ENCODE results near the gene HLA-B.

The HLA-B gene

DNA sequence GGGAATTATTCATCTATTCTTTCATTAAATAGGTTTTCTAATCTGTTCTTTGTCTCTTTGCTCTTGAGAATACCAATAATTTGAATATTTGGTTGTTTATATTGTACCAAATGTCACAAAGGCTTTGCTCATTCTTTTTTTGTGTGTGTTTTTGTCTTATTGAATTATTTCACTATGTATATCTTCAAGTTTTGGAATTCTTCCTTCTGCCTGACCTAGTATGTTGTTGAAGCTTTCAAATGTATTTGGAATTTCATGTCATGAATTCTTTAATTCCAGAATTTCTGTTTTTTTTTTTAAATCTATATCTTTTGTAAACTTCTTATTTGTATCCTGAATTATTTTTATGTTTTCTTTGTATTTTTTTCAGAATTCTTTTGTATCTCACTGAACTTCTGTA, 16.8 kb downstream of the HLA-B start:
- Histone ChIP-seq H3K36me3 (no peaks in the 10 kb centered on the region), H3K4me1 (no peaks in the 10 kb centered on the region), H3K27ac (no peak overlapping the region), H3K9me3 (peaks cover 0 to 14% (median 7%) of the 10 kb centered on the region in 3 donors), H3K27me3 (no peaks in the 10 kb centered on the region), H3K4me3 (no peak overlapping the region)
- intact Hi-C loops (cut with DNase I; ENCODE audit: low total_unique reads): no loop called here
- TF ChIP-seq, protein P1, sequence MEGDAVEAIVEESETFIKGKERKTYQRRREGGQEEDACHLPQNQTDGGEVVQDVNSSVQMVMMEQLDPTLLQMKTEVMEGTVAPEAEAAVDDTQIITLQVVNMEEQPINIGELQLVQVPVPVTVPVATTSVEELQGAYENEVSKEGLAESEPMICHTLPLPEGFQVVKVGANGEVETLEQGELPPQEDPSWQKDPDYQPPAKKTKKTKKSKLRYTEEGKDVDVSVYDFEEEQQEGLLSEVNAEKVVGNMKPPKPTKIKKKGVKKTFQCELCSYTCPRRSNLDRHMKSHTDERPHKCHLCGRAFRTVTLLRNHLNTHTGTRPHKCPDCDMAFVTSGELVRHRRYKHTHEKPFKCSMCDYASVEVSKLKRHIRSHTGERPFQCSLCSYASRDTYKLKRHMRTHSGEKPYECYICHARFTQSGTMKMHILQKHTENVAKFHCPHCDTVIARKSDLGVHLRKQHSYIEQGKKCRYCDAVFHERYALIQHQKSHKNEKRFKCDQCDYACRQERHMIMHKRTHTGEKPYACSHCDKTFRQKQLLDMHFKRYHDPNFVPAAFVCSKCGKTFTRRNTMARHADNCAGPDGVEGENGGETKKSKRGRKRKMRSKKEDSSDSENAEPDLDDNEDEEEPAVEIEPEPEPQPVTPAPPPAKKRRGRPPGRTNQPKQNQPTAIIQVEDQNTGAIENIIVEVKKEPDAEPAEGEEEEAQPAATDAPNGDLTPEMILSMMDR (IDR thresholded peaks at IDR 0.05): no peak
- DNase-seq: no peak

GRCh38 chr6:31339210-31339609, 17.8 kb downstream of the HLA-B start:
- H3K36me3 ChIP-seq: no peaks in the 10 kb centered on the region
- H3K4me3 ChIP-seq: no peak overlapping the region
- H3K27ac ChIP-seq: no peak overlapping the region
- no peak for DNase-seq
- H3K27me3 ChIP-seq: no peaks in the 10 kb centered on the region
- TF ChIP-seq, protein P1 (IDR thresholded peaks at IDR 0.05): no peak
- H3K4me1 ChIP-seq: no peaks in the 10 kb centered on the region
- intact Hi-C loops (cut with DNase I; ENCODE audit: low total_unique reads): no loop called here
- H3K9me3 ChIP-seq: peaks cover 0 to 14% (median 7%) of the 10 kb centered on the region in 3 donors

DNA sequence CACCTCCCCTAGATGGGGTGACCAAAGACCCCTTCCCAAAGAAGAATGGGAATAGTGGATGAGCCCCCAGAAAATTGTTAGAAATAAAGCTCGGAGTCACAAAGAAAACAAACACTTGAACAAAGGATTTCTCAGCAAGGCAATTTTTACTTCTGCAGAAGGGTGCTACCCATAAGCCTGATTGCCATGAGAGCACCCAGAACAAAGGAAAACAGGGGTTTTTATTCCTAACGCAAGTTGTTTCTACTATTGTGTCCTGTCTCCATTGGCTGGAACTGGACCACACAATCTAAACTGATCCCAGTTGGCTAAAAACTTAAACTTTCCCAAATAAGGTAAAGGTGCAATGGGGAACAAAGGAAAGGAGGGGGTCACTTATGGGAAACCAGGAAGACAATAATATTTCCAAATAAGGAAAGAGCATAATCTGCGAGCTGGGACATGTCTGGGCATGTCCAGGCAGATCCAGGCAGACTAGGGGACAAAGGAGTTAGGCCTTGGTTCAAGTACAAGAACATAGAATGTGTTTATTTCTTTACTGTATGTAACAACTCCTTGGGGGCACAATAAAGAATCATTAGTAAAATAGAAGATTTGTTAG, 20.0 kb downstream of the HLA-B start:
- Histone ChIP-seq H3K4me3 (no peak overlapping the region), H3K27me3 (no peaks in the 10 kb centered on the region), H3K4me1 (no peaks in the 10 kb centered on the region), H3K36me3 (no peaks in the 10 kb centered on the region), H3K27ac (no peak overlapping the region), H3K9me3 (peaks cover 0 to 14% (median 7%) of the 10 kb centered on the region in 3 donors)
- DNase-seq: no peak
- intact Hi-C loops (cut with DNase I; ENCODE audit: low total_unique reads): no loop called here
- TF ChIP-seq, protein P1 (IDR thresholded peaks at IDR 0.05): no peak

DNA sequence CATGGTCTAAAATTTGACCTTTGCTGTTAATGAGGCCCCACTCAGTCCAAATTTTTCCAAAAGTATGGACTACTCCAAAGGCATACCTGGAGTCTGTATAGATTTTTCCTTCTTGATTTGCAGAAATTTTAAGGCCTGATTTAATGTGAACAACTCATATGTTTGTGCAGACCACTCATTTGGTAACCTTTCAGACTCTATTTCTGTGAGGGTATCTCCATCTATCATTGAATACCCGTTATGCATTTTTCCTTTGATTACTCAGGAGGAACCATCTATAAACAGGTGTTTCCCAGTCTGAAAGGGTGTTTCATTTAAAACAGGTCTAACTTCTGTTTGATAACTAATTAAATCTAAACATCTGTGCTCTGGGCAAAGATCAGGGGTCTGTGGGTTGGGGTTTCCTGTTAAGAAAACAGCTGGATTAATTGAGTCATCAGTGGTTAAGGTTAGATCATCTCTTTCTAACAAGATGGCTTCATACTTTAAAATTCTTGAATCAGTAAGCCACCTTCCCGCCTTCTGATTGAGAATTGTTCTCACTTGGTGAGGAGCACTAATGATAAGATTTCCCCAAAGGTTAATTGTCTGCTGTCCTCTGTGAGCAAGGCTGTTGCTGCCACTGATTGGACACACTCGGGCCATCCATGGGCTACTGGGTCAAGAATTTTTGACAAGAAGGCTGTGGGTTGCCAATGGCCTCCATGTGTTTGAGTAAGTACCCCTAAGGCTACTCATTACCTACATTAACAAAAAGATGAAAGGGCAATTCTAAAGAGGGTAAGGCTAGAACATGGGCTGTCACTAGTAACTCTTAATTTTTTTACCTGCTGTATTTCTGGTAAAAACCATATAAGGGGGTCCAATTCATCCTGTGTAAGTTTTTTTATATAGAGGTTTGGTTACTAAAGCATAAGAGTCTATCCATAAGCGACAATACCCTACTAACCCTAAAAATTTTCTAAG, 24.1 kb downstream of the HLA-B start:
- Histone ChIP-seq H3K4me1 (no peaks in the 10 kb centered on the region), H3K27ac (no peak overlapping the region), H3K4me3 (no peak overlapping the region), H3K36me3 (no peaks in the 10 kb centered on the region), H3K9me3 (peaks cover 0 to 14% (median 7%) of the 10 kb centered on the region in 3 donors), H3K27me3 (no peaks in the 10 kb centered on the region)
- intact Hi-C loops (cut with DNase I; ENCODE audit: low total_unique reads): no loop called here
- DNase-seq: no peak
- TF ChIP-seq, protein P1 (IDR thresholded peaks at IDR 0.05): no peak

GRCh38 chr6:31328355-31328960, 28.5 kb downstream of the HLA-B start:
- DNase-seq: no peak
- H3K9me3 ChIP-seq: no peaks in the 10 kb centered on the region
- H3K27me3 ChIP-seq: no peaks in the 10 kb centered on the region
- H3K4me1 ChIP-seq: no peaks in the 10 kb centered on the region
- H3K4me3 ChIP-seq: no peak overlapping the region
- no peaks in the 10 kb centered on the region for H3K36me3 ChIP-seq
- H3K27ac ChIP-seq: no peak overlapping the region
- TF ChIP-seq, protein P1 (IDR thresholded peaks at IDR 0.05): no peak
- intact Hi-C loops (cut with DNase I; ENCODE audit: low total_unique reads): no loop called here

Measured in tibial artery (tissue), 4 donors.